Esophagus muscularis mucosa (tissue), 3 donors: ENCODE data around the gene CDX1.

Experiments used
- POLR2A ChIP-seq: fragments of 450-650 bp; IDR thresholded peaks from one replicate; pipeline ENCODE4 v1.6.1; 2017; ENCODE audit warnings: antibody characterized with exemption, moderate library complexity, mild to moderate bottlenecking, low read depth
- POLR2AphosphoS5 ChIP-seq, 2 donors: sonication (generic); formaldehyde crosslinking; IDR thresholded peaks; one replicate each; pipeline ENCODE4 v1.6.1; 2017; ENCODE audit warnings: antibody characterized with exemption in 2 of 2
- TF ChIP-seq, protein P1 (sequence below), 3 experiments: fragments of 200-600 bp in 2 of 3; fragments of 450-650 bp in 1 of 3; sonication (generic) in 2 of 3; IDR thresholded peaks; one replicate each; pipeline ENCODE4 v1.5.1; 2017 to 2019; ENCODE audit warnings: antibody characterized with exemption in 3 of 3, mild to moderate bottlenecking in 2 of 3, moderate library complexity in 1 of 3

DNA sequence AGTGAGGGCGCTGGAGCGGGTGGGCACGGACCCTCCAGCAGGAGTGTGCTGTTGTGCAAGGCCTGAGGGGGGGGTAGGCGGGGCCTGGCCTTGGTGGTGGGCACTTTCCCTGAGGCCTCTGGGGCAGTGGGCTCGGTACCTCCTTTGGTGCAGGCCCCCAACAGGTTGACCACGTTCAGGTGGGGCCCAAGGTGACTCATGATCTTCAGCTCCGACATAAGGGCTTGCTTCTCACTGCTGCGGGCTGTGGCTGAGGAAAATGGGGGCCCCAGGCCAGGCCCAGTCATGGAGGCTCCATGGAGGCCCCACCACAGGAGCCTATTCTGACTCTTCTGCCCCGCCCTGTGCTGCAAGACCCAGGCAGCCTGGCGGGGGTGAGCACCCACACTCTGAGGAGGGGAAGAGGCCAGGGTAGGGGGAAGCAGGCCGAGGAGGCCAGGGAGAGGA is 42.4 kb upstream of the CDX1 start:
- no peak for TF ChIP-seq POLR2AphosphoS5 (IDR thresholded peaks at IDR 0.05)
- TF ChIP-seq, protein P1, sequence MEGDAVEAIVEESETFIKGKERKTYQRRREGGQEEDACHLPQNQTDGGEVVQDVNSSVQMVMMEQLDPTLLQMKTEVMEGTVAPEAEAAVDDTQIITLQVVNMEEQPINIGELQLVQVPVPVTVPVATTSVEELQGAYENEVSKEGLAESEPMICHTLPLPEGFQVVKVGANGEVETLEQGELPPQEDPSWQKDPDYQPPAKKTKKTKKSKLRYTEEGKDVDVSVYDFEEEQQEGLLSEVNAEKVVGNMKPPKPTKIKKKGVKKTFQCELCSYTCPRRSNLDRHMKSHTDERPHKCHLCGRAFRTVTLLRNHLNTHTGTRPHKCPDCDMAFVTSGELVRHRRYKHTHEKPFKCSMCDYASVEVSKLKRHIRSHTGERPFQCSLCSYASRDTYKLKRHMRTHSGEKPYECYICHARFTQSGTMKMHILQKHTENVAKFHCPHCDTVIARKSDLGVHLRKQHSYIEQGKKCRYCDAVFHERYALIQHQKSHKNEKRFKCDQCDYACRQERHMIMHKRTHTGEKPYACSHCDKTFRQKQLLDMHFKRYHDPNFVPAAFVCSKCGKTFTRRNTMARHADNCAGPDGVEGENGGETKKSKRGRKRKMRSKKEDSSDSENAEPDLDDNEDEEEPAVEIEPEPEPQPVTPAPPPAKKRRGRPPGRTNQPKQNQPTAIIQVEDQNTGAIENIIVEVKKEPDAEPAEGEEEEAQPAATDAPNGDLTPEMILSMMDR (IDR thresholded peaks at IDR 0.05): no peak
- TF ChIP-seq POLR2A: no peak
